GM12865 (cell line): Measurements from ENCODE around the gene DHRS7B.

Experiments
- DNase-seq: peaks from one replicate; pipeline ENCODE4 v3.0.0; 2010; ENCODE audit warnings: low read depth
- H3K4me3 ChIP-seq: 2 replicates; pipeline ENCODE4 v1.5.1; 2011; ENCODE audit warnings: mild to moderate bottlenecking, low read depth, low read length, control low read depth
- CTCF ChIP-seq: IDR thresholded peaks from 2 replicates; pipeline ENCODE4 v1.5.1; 2011; ENCODE audit warnings: low read length, control low read depth, low read depth, inconsistent platforms; ENCODE audit not compliant: insufficient read depth; ENCODE audit errors: missing control alignments

Gene DHRS7B

GRCh38 chr17:21089145-21089544 lies 37.6 kb upstream of the DHRS7B start:
- no peak for TF ChIP-seq CTCF
- no peak overlapping the region for H3K4me3 ChIP-seq
- DNase-seq: no peak

GRCh38 chr17:21089933-21090901 lies 36.5 kb upstream of the DHRS7B start:
- no peak for TF ChIP-seq CTCF
- H3K4me3 ChIP-seq: no peak overlapping the region
- no peak for DNase-seq

GRCh38 chr17:21090902-21091618 lies 35.7 kb upstream of the DHRS7B start:
- no peak overlapping the region for H3K4me3 ChIP-seq
- no peak for DNase-seq
- no peak for TF ChIP-seq CTCF

- no peak for TF ChIP-seq CTCF
- no peak overlapping the region for H3K4me3 ChIP-seq
- DNase-seq: no peak
Observed at GRCh38 chr17:21094298-21094704, 32.5 kb upstream of the DHRS7B start.

- no peak overlapping the region for H3K4me3 ChIP-seq
- DNase-seq: peak; percentile 42
- no peak for TF ChIP-seq CTCF
Observed at GRCh38 chr17:21095735-21096134, 31.0 kb upstream of the DHRS7B start.

- TF ChIP-seq CTCF: no peak
- DNase-seq: peak; percentile 12
- no peak overlapping the region for H3K4me3 ChIP-seq
Observed at GRCh38 chr17:21096874-21097273, 29.9 kb upstream of the DHRS7B start.
